ELR (cell line): Measurements from ENCODE around the gene MYPN.
"Not testable (repeated sequence)": the region's sequence is repeated elsewhere in the genome, so short reads cannot be mapped to it uniquely, and the experiment has no call there.

Source experiments
- DNase-seq: peaks from one replicate; pipeline ENCODE4 v3.0.0-alpha.2; 2015; ENCODE audit warnings: low read depth

The MYPN gene

DNA sequence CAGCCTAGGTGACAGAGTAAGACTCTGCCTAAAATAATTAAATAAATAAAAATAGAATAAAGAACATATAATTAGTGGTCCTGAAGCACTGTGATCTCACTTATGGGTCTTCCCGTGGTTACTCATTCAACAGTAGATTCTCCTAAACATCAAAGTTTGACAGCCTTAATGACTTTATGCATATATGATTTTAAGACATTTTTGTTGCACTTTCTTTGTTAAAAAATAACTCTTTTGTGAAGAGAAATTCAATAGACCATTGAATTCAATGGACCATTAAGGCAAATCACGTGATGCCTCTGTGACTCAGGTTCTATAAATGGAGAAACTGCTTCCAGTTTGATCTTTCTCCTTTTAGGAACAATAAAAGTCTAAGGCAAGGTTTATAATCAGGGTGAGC, 63.0 kb downstream of the MYPN start:
- no peak for DNase-seq

DNA sequence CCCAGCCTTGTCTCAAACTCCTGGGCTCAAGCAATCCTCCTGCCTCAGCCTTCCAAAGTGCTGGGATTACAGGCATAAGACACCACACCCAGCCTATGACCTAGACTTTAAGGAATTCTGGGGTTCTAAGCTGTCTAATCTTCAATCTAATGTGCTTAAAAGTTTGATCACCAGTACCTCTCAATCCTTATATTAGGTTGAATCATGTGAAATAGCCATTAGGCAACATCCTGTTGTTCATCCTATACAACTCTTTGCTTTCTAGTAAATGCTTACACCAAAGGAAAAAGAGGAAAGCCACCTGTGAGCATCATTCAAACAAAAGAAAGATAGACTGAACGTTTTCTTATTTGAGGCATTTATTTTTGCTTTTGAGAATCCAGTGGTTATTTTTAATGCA, 66.7 kb downstream of the MYPN start:
- peak; percentile 62 for DNase-seq

GRCh38 chr10:68176797-68177196, 67.5 kb downstream of the MYPN start:
- no peak for DNase-seq

DNA sequence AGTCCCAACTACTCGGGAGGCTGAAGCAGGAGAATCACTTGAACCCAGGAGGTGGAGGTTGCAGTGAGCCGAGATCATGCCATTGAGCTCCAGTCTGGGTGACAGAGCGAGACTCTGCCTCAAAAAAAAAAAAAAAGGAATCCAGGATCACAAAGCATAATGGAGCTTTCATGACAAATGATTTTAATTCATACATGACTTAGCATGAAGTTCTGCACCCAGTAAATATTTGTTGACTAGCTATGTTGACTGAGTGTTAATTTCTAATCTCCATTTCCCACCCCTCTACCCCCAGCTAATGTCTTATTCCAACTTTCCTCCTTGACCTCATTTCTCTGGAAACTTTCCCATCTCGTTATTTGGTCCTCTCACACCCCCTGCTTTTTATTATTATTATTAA, 69.3 kb downstream of the MYPN start:
- DNase-seq: no peak

GRCh38 chr10:68179016-68179415, 69.7 kb downstream of the MYPN start:
- DNase-seq: no peak

DNA sequence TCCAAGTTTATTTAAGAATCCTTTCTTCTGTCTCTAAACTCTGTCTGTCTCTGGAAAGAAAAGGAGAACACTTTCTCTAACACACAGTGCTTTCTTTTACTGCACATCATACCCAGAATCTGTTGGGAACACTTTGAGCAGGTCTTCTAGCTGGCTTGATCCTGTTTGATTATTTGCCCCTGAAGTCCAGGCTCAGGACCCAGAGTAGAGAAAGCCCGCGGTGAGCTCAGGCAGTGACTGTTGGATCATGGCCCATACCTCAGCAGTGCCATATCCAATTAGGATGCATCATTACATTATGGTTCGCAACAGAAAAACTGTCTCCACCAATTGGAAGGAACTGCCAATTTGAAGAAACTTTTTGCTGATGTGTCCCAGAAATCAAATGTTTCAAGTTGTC, 71.2 kb downstream of the MYPN start:
- DNase-seq: no peak

DNA sequence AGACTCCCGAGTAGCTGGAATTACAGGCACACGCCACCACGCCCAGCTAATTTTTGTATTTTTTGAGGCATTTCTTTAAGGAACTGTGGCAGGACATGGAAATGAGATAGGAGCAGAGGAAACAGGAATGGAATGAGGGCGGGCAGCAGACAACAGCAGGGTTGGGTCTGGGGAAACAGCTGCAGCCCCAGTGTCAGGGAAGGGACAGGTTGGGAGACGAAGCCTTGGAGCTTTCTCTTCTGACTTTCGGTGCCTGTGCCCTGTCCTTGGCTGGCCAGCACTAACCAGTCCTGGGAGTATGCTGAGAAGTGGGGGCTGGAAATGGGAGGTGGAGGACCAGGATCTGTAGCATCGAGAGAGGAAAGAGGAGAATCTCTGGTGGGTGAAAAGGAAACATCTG, 75.3 kb downstream of the MYPN start:
- DNase-seq: no peak

- no peak for DNase-seq
These were observed 75.8 kb downstream of the MYPN start for GRCh38 chr10:68185085-68185484.

DNA sequence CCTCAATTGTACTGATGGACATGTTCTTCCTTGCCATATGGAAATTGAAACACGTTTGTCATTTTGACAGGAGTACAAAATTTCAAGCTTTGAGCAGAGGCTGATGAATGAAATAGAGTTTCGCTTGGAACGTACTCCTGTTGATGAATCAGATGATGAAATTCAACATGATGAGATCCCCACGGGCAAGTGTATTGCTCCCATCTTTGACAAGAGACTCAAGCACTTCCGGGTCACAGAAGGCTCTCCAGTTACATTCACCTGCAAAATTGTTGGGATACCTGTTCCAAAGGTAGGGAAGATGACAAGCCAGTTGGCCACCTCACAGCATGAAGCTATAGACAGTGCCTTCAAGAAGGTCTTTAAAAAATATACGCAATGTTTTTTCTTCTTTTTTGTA, 79.5 kb downstream of the MYPN start:
- DNase-seq: no peak

GRCh38 chr10:68192113-68192512, 82.8 kb downstream of the MYPN start:
- peak; percentile 74 for DNase-seq

DNA sequence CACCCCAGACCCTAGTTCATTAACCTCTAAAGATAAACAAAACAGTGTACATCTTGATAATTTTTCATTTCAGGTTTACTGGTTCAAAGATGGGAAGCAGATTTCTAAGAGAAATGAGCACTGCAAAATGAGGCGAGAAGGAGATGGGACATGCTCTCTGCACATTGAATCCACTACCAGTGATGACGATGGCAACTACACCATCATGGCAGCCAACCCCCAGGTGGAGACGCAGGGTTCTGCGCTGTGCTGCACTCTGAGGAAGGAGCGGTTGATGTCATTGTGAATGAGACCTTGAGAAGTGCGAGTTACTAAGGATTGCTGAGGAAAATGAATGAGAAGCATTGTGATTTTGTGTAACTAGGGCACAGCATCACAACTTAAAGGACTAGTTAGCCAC, 85.0 kb downstream of the MYPN start:
- DNase-seq: no peak

GRCh38 chr10:68195776-68196175, 86.5 kb downstream of the MYPN start:
- not testable (repeated sequence) for DNase-seq

DNA sequence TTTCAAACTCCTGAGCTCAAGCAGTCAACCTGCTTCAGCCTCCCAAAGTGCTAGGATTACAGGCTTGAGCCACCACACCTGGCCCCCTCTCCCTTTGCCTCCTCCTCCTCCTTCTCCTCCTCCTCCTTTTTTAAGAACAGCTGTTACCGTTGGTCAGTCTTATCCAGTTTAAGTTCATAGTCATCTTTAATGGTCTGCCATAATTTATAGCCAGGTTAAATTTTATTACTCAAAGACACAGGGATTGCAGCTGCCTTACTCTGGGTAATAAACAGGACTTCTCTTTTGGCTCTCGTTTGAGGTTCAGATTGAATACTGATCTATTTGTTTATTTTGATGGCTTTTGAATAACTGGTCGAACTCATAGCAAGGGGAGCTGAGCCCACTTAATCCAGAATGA, 87.4 kb downstream of the MYPN start:
- DNase-seq: no peak

- DNase-seq: peak; percentile 86
These were observed 93.7 kb downstream of the MYPN start for GRCh38 chr10:68202960-68203353.

DNA sequence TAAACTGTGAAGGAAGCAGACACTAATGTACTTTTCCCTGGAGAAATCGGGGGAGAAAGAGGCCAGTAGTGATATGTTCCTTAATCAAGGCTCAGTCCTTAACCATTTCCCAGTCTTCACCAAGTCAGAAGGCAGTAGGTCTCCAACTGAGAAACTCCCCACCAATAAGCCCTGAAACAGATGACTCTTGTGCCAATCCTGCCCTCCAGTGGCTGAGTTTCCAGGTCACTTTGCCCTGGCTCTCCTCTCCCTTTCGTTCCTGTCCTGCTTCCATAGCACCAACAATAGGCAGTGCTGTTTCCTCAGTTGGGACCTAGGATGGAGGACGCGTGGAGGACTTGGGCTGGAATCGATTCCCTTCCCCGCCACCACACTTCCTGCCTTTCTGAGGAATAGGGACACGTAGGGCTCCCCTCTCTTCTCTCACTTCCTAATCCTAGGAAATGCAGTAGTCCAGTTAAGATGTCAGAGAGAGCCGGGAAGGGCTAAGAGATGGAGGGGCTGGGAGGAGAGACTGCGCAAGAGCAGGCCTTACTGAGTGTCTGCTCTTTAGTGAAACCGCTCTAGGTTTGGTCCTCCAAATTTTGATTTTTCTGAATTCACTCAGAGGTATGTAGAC, 99.2 kb downstream of the MYPN start:
- DNase-seq: peak; percentile 83

DNA sequence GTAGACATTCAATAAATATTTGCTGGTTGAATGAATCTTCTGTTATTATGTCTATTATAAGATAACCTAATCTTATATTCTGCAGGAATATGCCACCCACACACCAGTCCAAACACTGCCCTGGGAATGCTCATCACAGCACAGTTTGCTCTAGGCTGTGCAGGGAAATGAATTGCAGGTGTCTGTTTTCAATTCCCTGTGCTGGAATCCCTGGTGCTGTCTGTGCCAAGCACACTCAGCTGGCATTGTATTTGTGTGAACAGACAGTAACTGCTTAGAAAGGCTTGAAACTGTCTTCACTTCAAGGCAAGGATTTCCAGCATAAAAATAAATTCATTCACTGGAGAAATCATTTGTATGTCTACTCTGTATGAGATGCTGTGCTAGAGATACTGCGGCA, 102.4 kb downstream of the MYPN start:
- no peak for DNase-seq

DNA sequence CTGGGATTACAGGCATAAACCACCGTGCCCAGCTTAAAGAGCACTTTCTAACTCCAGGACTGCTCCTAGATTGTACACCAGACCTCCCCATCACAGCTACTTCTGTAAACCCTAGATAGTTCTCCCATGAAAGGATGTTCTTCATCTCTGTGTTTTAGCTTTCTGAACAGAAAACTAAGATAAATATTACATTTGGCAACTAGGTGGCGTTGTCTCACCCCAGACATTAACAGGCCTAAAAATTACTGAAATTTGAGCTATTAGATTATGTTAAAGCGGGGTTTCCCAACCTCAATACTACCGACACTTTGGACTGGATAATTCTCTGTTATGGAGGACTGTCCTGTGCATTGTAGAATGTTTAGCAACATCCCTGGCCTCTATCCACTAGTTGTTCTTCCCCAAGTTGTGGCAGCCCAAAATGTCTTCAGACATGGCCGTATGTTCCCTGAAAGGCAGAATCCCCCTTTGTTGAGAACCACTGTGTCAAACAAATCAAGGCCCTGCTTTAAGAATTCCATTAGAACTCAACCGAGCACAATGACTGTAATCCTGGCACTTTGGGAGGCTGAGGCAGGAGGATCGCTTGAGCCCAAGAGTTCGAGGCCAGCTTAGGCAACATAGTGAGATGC, 103.5 kb downstream of the MYPN start:
- peak; percentile 63 for DNase-seq

GRCh38 chr10:68218786-68219185, 109.5 kb downstream of the MYPN start:
- no peak for DNase-seq

DNA sequence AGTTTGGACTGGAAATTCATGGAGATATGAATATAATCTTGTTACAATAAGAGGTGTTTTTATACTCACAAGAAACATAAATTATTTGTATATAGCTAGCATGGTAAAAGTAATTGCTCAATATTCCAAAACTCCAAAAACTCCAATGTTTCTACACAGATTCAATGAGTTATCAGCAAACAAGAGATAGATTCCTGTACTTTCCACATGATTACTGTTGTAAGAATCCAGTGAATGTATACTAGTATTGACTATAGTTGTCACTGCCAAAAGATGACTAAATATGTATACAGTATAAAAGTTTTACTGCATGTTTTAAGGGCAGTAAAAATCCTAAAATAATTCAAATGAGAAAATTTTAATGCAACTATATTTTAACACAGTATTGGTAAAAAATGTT, 111.9 kb downstream of the MYPN start:
- peak; percentile 19 for DNase-seq

DNA sequence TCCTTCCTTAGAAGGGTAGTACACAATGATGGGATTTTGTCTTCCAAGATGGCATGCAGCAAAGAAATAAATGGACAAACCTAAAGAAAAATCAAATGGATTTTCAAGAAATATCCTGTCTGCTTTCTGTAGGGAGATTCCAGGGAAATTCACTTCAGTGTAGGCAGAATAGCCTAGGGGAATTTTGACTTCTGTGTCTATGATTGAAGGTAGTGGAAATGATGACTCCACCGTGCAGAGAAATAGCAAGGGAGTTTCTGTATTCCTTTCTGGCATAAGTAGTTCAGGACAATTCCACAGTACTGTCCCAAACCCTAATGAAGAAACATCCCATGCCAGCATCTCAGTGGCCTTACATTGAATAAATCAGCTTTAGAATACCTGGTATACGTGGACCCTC, 113.1 kb downstream of the MYPN start:
- DNase-seq: no peak

DNA sequence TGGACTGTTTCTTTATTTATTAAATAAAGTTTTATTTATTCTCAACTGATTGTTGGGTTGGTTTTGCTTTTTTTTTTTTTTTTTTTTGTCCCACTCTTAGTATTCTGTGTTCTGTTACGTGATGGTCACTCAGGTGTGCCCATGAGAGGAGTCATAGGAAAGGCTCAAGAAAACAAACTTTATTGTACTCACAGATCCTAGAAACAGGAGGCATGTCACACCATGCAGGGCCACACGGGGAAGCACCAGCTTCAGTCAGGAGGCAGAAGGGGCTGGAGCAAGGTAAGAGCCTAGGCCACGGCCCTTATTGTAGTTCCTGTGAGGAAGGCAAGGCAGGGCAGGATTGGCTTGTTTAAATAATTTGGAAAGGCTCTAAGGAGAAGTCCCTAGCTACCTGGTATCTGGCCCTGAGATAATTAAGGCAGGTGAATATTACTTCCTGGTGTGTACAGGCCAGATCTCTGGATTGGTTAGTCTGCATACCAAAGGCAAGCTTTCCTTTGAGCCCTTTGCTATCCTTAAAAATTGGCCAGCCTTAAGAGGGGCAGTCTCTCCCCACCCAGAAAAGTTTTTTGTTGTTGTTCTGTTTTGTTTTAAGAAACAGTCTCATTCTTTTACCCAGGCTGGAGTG, 114.4 kb downstream of the MYPN start:
- DNase-seq: peak; percentile 24

GRCh38 chr10:68224810-68225209, 115.5 kb downstream of the MYPN start:
- DNase-seq: peak; percentile 60

DNA sequence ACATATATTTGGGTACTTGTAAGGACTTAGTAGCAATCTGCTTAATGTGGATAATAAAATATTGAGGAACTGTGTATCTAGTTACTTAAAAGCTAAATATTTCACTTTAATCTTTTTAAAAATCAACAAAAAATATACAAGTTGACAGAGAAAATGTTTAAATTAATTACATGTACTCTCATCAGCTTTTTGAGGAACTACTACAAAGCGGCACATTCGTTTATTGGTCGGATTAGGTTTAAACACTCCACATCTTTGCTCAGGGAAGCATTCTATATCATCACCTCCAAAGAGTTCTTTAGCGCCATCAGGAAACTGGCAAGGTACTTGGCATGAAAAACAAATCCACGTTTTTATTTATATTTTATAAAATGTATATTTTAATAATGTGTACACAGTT, 121.0 kb downstream of the MYPN start:
- DNase-seq: no peak
